ENCODE data around the gene MEP1A.
"Not testable (repeated sequence)": the region's sequence is repeated elsewhere in the genome, so short reads cannot be mapped to it uniquely, and the experiment has no call there.

- not testable (repeated sequence) for TF ChIP-seq CTCF (conservative IDR thresholded peaks at IDR 0.05; ENCODE audit: low read depth, low read length); POLR2A (IDR thresholded peaks at IDR 0.05; ENCODE audit: low read depth, low read length); BHLHE40 (IDR thresholded peaks at IDR 0.05; ENCODE audit: low read depth, low read length); MAZ (IDR thresholded peaks at IDR 0.05; ENCODE audit: borderline replicate concordance, low read depth, low read length)
Measured at GRCh38 chr6:46774736-46775135, 18.5 kb upstream of the MEP1A start.

Data from IMR-90 (cell line).